ENCODE data around the gene TXLNG.

DNA sequence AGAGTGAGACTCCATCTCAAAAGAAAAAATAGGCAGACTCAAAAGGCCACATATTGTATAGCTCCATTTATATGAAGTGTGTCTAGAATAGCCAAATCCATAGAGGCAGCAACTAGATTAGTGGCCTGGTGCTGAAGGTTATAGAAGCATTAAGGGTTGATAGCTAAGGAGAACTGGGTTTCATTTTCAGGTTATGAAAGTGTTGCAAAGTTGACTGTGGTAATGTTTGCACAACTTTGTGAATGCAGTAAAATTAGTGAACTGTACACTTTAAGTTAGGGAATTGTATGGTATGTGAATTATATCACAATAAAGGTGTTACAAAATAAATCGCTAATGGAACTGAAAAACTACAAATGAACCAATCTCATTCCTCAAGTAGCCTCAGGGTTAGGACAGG, 28.3 kb downstream of the TXLNG start:
- no peak for TF ChIP-seq EZH2 (IDR thresholded peaks at IDR 0.05)
- TF ChIP-seq, protein P1, sequence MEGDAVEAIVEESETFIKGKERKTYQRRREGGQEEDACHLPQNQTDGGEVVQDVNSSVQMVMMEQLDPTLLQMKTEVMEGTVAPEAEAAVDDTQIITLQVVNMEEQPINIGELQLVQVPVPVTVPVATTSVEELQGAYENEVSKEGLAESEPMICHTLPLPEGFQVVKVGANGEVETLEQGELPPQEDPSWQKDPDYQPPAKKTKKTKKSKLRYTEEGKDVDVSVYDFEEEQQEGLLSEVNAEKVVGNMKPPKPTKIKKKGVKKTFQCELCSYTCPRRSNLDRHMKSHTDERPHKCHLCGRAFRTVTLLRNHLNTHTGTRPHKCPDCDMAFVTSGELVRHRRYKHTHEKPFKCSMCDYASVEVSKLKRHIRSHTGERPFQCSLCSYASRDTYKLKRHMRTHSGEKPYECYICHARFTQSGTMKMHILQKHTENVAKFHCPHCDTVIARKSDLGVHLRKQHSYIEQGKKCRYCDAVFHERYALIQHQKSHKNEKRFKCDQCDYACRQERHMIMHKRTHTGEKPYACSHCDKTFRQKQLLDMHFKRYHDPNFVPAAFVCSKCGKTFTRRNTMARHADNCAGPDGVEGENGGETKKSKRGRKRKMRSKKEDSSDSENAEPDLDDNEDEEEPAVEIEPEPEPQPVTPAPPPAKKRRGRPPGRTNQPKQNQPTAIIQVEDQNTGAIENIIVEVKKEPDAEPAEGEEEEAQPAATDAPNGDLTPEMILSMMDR (IDR thresholded peaks at IDR 0.05): no peak
